ENCODE data around the gene CHCHD3. TPM values are rescaled to one million over a fixed set of nuclear protein-coding genes. Genes with fewer than 3 reads are reported as not detected.

The CHCHD3 gene
- total RNA-seq, 1 donor from 2014 or later = 61.5 TPM

DNA sequence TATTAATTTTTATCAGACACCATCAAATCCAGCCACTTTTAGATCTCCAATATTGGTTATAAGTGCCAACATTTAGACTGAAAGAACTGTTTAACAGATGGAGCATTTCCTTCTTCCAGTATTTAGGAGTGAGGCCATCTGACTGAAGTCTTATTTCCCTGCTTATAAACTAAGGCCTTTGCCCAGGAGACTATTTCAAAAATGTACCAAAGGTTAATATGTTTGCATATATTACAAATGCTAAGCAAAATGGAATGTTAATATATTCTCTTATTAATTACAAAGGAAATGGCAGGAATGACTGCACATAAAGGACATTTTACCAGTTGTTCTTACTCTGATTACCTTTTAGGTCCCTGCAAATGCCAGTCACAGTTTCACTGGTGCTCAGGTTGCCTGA lies 266.8 kb downstream of the CHCHD3 start:
- Mint-ChIP-seq H3K9me3 (ENCODE audit: unreplicated experiment) (peaks cover 2% of the 10 kb centered on the region), H3K27ac (ENCODE audit: unreplicated experiment) (no peak overlapping the region), H3K4me1 (ENCODE audit: low read depth, unreplicated experiment) (peaks cover 3% of the 10 kb centered on the region), H3K36me3 (ENCODE audit: unreplicated experiment) (no peaks in the 10 kb centered on the region), H3K27me3 (ENCODE audit: unreplicated experiment) (peaks cover 1% of the 10 kb centered on the region), H3K4me3 (ENCODE audit: unreplicated experiment) (no peak overlapping the region)
- DNase-seq = no peak
- TF ChIP-seq, protein P1, sequence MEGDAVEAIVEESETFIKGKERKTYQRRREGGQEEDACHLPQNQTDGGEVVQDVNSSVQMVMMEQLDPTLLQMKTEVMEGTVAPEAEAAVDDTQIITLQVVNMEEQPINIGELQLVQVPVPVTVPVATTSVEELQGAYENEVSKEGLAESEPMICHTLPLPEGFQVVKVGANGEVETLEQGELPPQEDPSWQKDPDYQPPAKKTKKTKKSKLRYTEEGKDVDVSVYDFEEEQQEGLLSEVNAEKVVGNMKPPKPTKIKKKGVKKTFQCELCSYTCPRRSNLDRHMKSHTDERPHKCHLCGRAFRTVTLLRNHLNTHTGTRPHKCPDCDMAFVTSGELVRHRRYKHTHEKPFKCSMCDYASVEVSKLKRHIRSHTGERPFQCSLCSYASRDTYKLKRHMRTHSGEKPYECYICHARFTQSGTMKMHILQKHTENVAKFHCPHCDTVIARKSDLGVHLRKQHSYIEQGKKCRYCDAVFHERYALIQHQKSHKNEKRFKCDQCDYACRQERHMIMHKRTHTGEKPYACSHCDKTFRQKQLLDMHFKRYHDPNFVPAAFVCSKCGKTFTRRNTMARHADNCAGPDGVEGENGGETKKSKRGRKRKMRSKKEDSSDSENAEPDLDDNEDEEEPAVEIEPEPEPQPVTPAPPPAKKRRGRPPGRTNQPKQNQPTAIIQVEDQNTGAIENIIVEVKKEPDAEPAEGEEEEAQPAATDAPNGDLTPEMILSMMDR (IDR thresholded peaks at IDR 0.05; ENCODE audit: partially characterized antibody, unreplicated experiment) = no peak

GRCh38 chr7:132810561-132810960 lies 271.3 kb downstream of the CHCHD3 start:
- no peak for DNase-seq

GRCh38 chr7:132806834-132807233 lies 275.1 kb downstream of the CHCHD3 start:
- Mint-ChIP-seq H3K4me3 (ENCODE audit: unreplicated experiment) (no peak overlapping the region), H3K27ac (ENCODE audit: unreplicated experiment) (no peak overlapping the region), H3K36me3 (ENCODE audit: unreplicated experiment) (no peaks in the 10 kb centered on the region), H3K4me1 (ENCODE audit: low read depth, unreplicated experiment) (peaks cover 5% of the 10 kb centered on the region), H3K27me3 (ENCODE audit: unreplicated experiment) (peaks cover under 1% of the 10 kb centered on the region), H3K9me3 (ENCODE audit: unreplicated experiment) (no peaks in the 10 kb centered on the region)
- DNase-seq = no peak
- TF ChIP-seq, protein P1 (IDR thresholded peaks at IDR 0.05; ENCODE audit: partially characterized antibody, unreplicated experiment) = no peak

More at GRCh38 chr7:132810561-132810960, 271.3 kb downstream of the CHCHD3 start:
- Mint-ChIP-seq H3K4me3 (ENCODE audit: unreplicated experiment) (no peak overlapping the region), H3K27ac (ENCODE audit: unreplicated experiment) (no peak overlapping the region), H3K9me3 (ENCODE audit: unreplicated experiment) (peaks cover 2% of the 10 kb centered on the region), H3K36me3 (ENCODE audit: unreplicated experiment) (no peaks in the 10 kb centered on the region), H3K4me1 (ENCODE audit: low read depth, unreplicated experiment) (peaks cover 3% of the 10 kb centered on the region), H3K27me3 (ENCODE audit: unreplicated experiment) (peaks cover 1% of the 10 kb centered on the region)
- TF ChIP-seq, protein P1 (IDR thresholded peaks at IDR 0.05; ENCODE audit: partially characterized antibody, unreplicated experiment) = no peak

- TF ChIP-seq, protein P1 (IDR thresholded peaks at IDR 0.05; ENCODE audit: partially characterized antibody, unreplicated experiment) = no peak
- H3K4me1 Mint-ChIP-seq (ENCODE audit: low read depth, unreplicated experiment) = peaks cover 5% of the 10 kb centered on the region
- H3K27me3 Mint-ChIP-seq (ENCODE audit: unreplicated experiment) = no peaks in the 10 kb centered on the region
- DNase-seq = no peak
- H3K36me3 Mint-ChIP-seq (ENCODE audit: unreplicated experiment) = no peaks in the 10 kb centered on the region
- no peaks in the 10 kb centered on the region for H3K9me3 Mint-ChIP-seq (ENCODE audit: unreplicated experiment)
- no peak overlapping the region for H3K27ac Mint-ChIP-seq (ENCODE audit: unreplicated experiment)
- H3K4me3 Mint-ChIP-seq (ENCODE audit: unreplicated experiment) = no peak overlapping the region
Observed at GRCh38 chr7:132805766-132806165, 276.1 kb downstream of the CHCHD3 start.

DNA sequence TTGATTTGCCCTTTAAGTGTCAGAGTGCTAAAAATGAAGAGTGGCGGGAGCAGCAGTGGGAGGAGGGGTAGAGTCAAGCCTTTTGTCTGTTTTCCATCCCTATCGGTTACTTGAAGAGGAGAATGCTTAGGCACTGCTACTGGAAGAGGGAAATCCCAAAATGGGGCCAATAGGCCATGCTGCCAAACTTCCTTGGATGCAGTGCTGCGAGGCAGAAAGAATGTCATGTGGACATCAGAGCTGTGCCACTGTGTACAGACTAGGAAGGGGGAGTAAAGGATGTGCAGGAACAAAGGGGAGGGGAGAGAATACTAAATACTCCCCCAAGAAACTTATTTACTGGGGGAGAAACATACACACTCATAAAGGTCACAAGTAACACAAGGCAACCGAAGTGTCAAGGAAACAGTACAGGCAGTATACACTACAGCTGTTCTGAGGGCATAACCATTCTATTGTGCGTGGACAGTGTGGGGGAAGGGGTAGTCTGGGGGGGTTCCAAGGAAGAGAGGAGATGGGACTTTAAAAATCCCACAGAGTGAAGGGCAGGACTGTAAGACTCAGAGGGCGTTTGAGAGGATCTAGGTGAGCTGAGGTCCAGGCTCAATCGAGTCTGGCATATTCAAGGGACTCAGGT lies 276.9 kb downstream of the CHCHD3 start:
- Mint-ChIP-seq H3K36me3 (ENCODE audit: unreplicated experiment) (no peaks in the 10 kb centered on the region), H3K4me1 (ENCODE audit: low read depth, unreplicated experiment) (peaks cover 9% of the 10 kb centered on the region), H3K4me3 (ENCODE audit: unreplicated experiment) (no peak overlapping the region), H3K27ac (ENCODE audit: unreplicated experiment) (no peak overlapping the region), H3K9me3 (ENCODE audit: unreplicated experiment) (no peaks in the 10 kb centered on the region), H3K27me3 (ENCODE audit: unreplicated experiment) (no peaks in the 10 kb centered on the region)
- TF ChIP-seq, protein P1 (IDR thresholded peaks at IDR 0.05; ENCODE audit: partially characterized antibody, unreplicated experiment) = no peak
- no peak for DNase-seq
